GM19452 (cell line): ENCODE measurements around the gene FGD2.

Experiments used
- ATAC-seq: cut with Tn5 transposase; IDR thresholded peaks from one replicate; pipeline ENCODE4 v1.9.1; 2021; ENCODE audit not compliant: unreplicated experiment

FGD2 gene

GRCh38 chr6:37017606-37018197, 12.2 kb downstream of the FGD2 start:
- ATAC-seq, result no peak

- peak; percentile 91 for ATAC-seq
Measured at GRCh38 chr6:37018198-37019064, 13.0 kb downstream of the FGD2 start.

GRCh38 chr6:37019065-37019450, 13.6 kb downstream of the FGD2 start:
- ATAC-seq, result no peak

- ATAC-seq, result no peak
Measured at GRCh38 chr6:37020381-37020780, 14.9 kb downstream of the FGD2 start.

GRCh38 chr6:37020812-37021211, 15.4 kb downstream of the FGD2 start:
- ATAC-seq, result no peak

- no peak for ATAC-seq
Measured at GRCh38 chr6:37021356-37022129, 16.1 kb downstream of the FGD2 start.

- ATAC-seq, result no peak
Measured at GRCh38 chr6:37022135-37022863, 16.8 kb downstream of the FGD2 start.

GRCh38 chr6:37024656-37025337, 19.3 kb downstream of the FGD2 start:
- ATAC-seq, result no peak

GRCh38 chr6:37025621-37026466, 20.4 kb downstream of the FGD2 start:
- no peak for ATAC-seq

GRCh38 chr6:37027036-37027720, 21.7 kb downstream of the FGD2 start:
- no peak for ATAC-seq

- no peak for ATAC-seq
Measured at GRCh38 chr6:37027811-37028469, 22.5 kb downstream of the FGD2 start.

- no peak for ATAC-seq
Measured at GRCh38 chr6:37029249-37029971, 24.0 kb downstream of the FGD2 start.

GRCh38 chr6:37030599-37030998, 25.1 kb downstream of the FGD2 start:
- no peak for ATAC-seq

GRCh38 chr6:37032239-37032638, 26.8 kb downstream of the FGD2 start:
- ATAC-seq, result no peak

- ATAC-seq, result no peak
Measured at GRCh38 chr6:37033255-37033654, 27.8 kb downstream of the FGD2 start.

GRCh38 chr6:37033819-37034795, 28.7 kb downstream of the FGD2 start:
- no peak for ATAC-seq

GRCh38 chr6:37036146-37036545, 30.7 kb downstream of the FGD2 start:
- ATAC-seq, result no peak
